Endothelial cell (in vitro differentiated cells): ENCODE results near the gene STXBP5L. TPM values are rescaled to one million over a fixed set of nuclear protein-coding genes. Genes with fewer than 3 reads are reported as not detected.

ENCODE experiments used
- DNase-seq: peaks from one replicate; pipeline ENCODE4 v3.0.0; 2021; ENCODE audit warnings: low spot score
- H3K27ac Mint-ChIP-seq: one replicate; pipeline ENCODE4 v1.8.0; 2021; ENCODE audit warnings: mixed read lengths, inconsistent platforms; ENCODE audit not compliant: unreplicated experiment
- H3K27me3 Mint-ChIP-seq: one replicate; pipeline ENCODE4 v1.8.0; 2021; ENCODE audit warnings: mild to moderate bottlenecking, moderate library complexity, mixed read lengths, inconsistent platforms; ENCODE audit not compliant: unreplicated experiment
- H3K36me3 Mint-ChIP-seq: one replicate; pipeline ENCODE4 v1.8.0; 2021; ENCODE audit warnings: mild to moderate bottlenecking, low read depth, mixed read lengths, inconsistent platforms; ENCODE audit not compliant: unreplicated experiment
- H3K4me1 Mint-ChIP-seq: one replicate; pipeline ENCODE4 v1.8.0; 2021; ENCODE audit warnings: mild to moderate bottlenecking, mixed read lengths, inconsistent platforms; ENCODE audit not compliant: unreplicated experiment
- H3K4me3 Mint-ChIP-seq: one replicate; pipeline ENCODE4 v1.8.0; 2021; ENCODE audit warnings: mild to moderate bottlenecking, mixed read lengths, inconsistent platforms; ENCODE audit not compliant: unreplicated experiment
- H3K9me3 Mint-ChIP-seq: one replicate; pipeline ENCODE4 v1.8.0; 2021; ENCODE audit warnings: mixed read lengths, inconsistent platforms; ENCODE audit not compliant: unreplicated experiment
- CTCF ChIP-seq: fragments of 200-600 bp; sonication (generic); IDR thresholded peaks from one replicate; pipeline ENCODE4 v1.5.0; 2021; ENCODE audit warnings: antibody characterized with exemption; ENCODE audit not compliant: unreplicated experiment
- microRNA-seq: library from miRNA; unstranded; fragments of <30 nt; microRNA quantifications from one replicate; pipeline ENCODE4, GENCODE V29; 2020; ENCODE audit not compliant: unreplicated experiment
- total RNA-seq: library from RNA; stranded (reverse); fragmentation: NEBNext Ultra II Directional; extraction: Animal tissue kit (Norgen Biotek cat#: 25700); gene quantifications from one replicate; pipeline ENCODE4 v1.2.1, GENCODE V29; 2021; ENCODE audit not compliant: unreplicated experiment

STXBP5L gene
- total RNA-seq, 1 donor from 2014 or later, result 14.6 TPM

DNA sequence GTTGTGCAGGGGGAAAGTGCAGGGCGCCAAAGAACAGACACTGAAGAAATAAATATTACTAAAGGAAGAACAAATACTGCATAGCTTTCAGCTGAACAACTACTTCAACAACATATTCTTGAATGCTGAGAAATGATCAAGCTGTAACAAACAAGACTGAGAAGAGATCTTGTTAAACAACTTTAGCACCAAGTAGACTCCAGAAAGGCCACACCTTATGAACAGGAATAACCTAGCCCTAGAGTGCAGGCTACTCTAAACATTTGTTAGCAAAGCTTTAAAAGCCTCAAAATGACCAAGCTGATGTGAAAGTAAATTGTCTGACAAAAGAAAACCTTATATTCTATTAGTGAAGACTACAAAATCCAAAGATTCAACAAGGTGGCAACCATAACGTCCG, 554.6 kb downstream of the STXBP5L start:
- H3K27ac Mint-ChIP-seq, result no peak overlapping the region
- no peaks in the 10 kb centered on the region for H3K27me3 Mint-ChIP-seq
- no peak for TF ChIP-seq CTCF
- H3K9me3 Mint-ChIP-seq, result no peaks in the 10 kb centered on the region
- peaks cover 4% of the 10 kb centered on the region for H3K36me3 Mint-ChIP-seq
- DNase-seq, result no peak
- H3K4me3 Mint-ChIP-seq, result no peak overlapping the region
- H3K4me1 Mint-ChIP-seq, result no peaks in the 10 kb centered on the region

GRCh38 chr3:121463745-121464144, 555.7 kb downstream of the STXBP5L start:
- H3K36me3 Mint-ChIP-seq, result peaks cover under 1% of the 10 kb centered on the region
- no peak overlapping the region for H3K27ac Mint-ChIP-seq
- TF ChIP-seq CTCF, result no peak
- no peaks in the 10 kb centered on the region for H3K4me1 Mint-ChIP-seq
- DNase-seq, result no peak
- H3K4me3 Mint-ChIP-seq, result no peak overlapping the region
- no peaks in the 10 kb centered on the region for H3K27me3 Mint-ChIP-seq
- no peaks in the 10 kb centered on the region for H3K9me3 Mint-ChIP-seq

- Mint-ChIP-seq H3K36me3 (no peaks in the 10 kb centered on the region), H3K27ac (no peak overlapping the region), H3K4me3 (no peak overlapping the region), H3K4me1 (no peaks in the 10 kb centered on the region), H3K9me3 (no peaks in the 10 kb centered on the region), H3K27me3 (no peaks in the 10 kb centered on the region)
- no peak for DNase-seq
- TF ChIP-seq CTCF, result no peak
Observed at GRCh38 chr3:121467085-121467484, 559.1 kb downstream of the STXBP5L start.

DNA sequence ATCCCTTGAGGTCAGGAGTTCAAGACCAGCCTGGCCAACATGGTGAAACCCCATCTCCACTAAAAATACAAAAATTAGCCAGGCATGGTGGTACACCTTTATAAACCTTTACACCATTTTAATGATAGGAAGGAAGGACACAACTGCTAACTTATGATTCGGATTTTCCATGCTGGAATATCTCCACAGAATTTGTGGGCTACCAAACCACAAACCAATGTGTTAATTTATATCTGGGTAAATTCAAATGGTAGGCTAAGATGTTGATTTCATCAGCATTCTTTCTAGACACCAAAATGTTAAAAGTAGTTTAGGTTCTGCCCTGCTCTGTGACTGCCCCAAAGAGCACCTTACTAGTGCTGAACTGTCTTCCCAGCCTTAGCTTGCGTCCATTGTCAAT, 565.0 kb downstream of the STXBP5L start:
- DNase-seq, result no peak
- H3K4me3 Mint-ChIP-seq, result no peak overlapping the region
- H3K27ac Mint-ChIP-seq, result no peak overlapping the region
- H3K9me3 Mint-ChIP-seq, result no peaks in the 10 kb centered on the region
- no peaks in the 10 kb centered on the region for H3K36me3 Mint-ChIP-seq
- no peak for TF ChIP-seq CTCF
- H3K27me3 Mint-ChIP-seq, result no peaks in the 10 kb centered on the region
- H3K4me1 Mint-ChIP-seq, result peaks cover 5% of the 10 kb centered on the region

Small RNA genes within 50 kb of the gene (microRNA-seq; reads per million reads assigned to microRNA genes)
- 21.7 reads per million, percentile 68 among the genes with 10 or more reads in this experiment for gene MIR5682

Other genes starting within 250 kb of the STXBP5L start
- gene HGD, start 226.0 kb upstream of the STXBP5L start, total RNA-seq, result not detected
- gene RABL3, start 165.7 kb upstream of the STXBP5L start, total RNA-seq, result 15.1 TPM
- 59.0 TPM for gene GTF2E1, start 165.5 kb upstream of the STXBP5L start, total RNA-seq